Heart left ventricle (tissue), 16 donors: ENCODE results near the gene ACSBG1. TPM values are rescaled to one million over a fixed set of nuclear protein-coding genes. Genes with fewer than 3 reads are reported as not detected.
A peak's percentile ranks its signal among the peaks of the same experiment; 100 is the strongest.

Experiments used
- ATAC-seq, 4 donors: fragments of 200-7000 bp; cut with Tn5 transposase; one replicate each; pipeline ENCODE4 v1.9.1; 2020 to 2022; ENCODE audit warnings: moderate library complexity in 4 of 4, mild to moderate bottlenecking in 3 of 4, moderate number of reproducible peaks in 1 of 4
- DNase-seq, 5 donors: peaks; one replicate each; pipeline ENCODE4 v3.0.0-alpha.2; 2020
- H3K27ac ChIP-seq, 12 donors: fragments of 200-600 bp; sonication (generic) in 4 of 12; one replicate each; pipeline versions ENCODE4 v1.5.0 to v1.8.0; 2016 to 2022; ENCODE audit warnings: mild to moderate bottlenecking in 2 of 12
- H3K27me3 ChIP-seq, 9 donors: fragments of 200-600 bp; sonication (generic) in 2 of 9; one replicate each; pipeline versions ENCODE4 v1.5.1 to v1.8.0; 2016 to 2022; ENCODE audit warnings: mild to moderate bottlenecking in 3 of 9
- H3K36me3 ChIP-seq, 9 donors: fragments of 200-600 bp; sonication (generic) in 2 of 9; one replicate each; pipeline versions ENCODE4 v1.5.0 to v1.8.0; 2018 to 2022; ENCODE audit warnings: mild to moderate bottlenecking in 2 of 9
- H3K4me1 ChIP-seq, 12 donors: fragments of 200-600 bp; sonication (generic) in 4 of 12; one replicate each; pipeline versions ENCODE4 v1.5.0 to v1.8.0; 2016 to 2022; ENCODE audit warnings: mild to moderate bottlenecking in 3 of 12
- H3K4me3 ChIP-seq, 12 donors: fragments of 200-600 bp; sonication (generic) in 4 of 12; one replicate each; pipeline versions ENCODE4 v1.5.0 to v1.8.0; 2017 to 2022; ENCODE audit warnings: mild to moderate bottlenecking in 9 of 12, moderate library complexity in 4 of 12
- H3K9me3 ChIP-seq, 12 donors: fragments of 200-600 bp; sonication (generic) in 4 of 12; one replicate each; pipeline versions ENCODE4 v1.5.0 to v1.8.0; 2016 to 2022; ENCODE audit warnings: mild to moderate bottlenecking in 1 of 12
- CTCF ChIP-seq, 12 donors: fragments of 200-600 bp; sonication (generic) in 4 of 12; IDR thresholded peaks; one replicate each; pipeline versions ENCODE4 v1.5.0 to v1.8.0; 2018 to 2022; ENCODE audit warnings: antibody characterized with exemption in 12 of 12, mild to moderate bottlenecking in 5 of 12
- POLR2A ChIP-seq, 2 donors: fragments of 450-650 bp; IDR thresholded peaks; one replicate each; pipeline ENCODE4 v1.6.1; 2017; ENCODE audit warnings: antibody characterized with exemption in 2 of 2, mild to moderate bottlenecking in 2 of 2, moderate library complexity in 2 of 2
- WGBS, 4 donors: extraction: QIAGEN DNeasy Blood & Tissue Kit in 2 of 4; methylation state at CpG; one replicate each; pipeline versions ENCODE4 v1.1.5 to v1.1.7; 2013 to 2018; 5-methylcytosine and 5-hydroxymethylcytosine counted together
- intact Hi-C, 10 donors: fragments of 100-400 bp; cut with DNase I; formaldehyde crosslinking; loops; one replicate each; pipeline versions ENCODE4 v1.11.1 to v1.14.2; 2022
- polyA plus RNA-seq, 2 donors: library from polyadenylated mRNA; stranded (reverse); fragments of 200-250 nt; gene quantifications; one replicate each; pipeline ENCODE4 v1.2.3, GENCODE V29; 2013
- total RNA-seq, 9 donors: library from RNA; depleted of rRNA in 2 of 9; stranded (reverse); fragments of >200 nt in 2 of 9; fragmentation: NEBNext Ultra II Directional in 3 of 9; extraction: Animal tissue kit (Norgen Biotek cat#: 25700) in 3 of 9; gene quantifications; one replicate each; pipeline versions ENCODE4 v1.1.0 to v1.2.4, GENCODE V29; 2016 to 2023
- donor health status: ischemic (EF 13 %, LVEDD 7.1; RV severe dilation, severe dysfunction).
- donor health status: healthy with polysubstance abuse.
- donor health status: DM: no; HTN: yes; CAD: no.
- donor health status: DM: no; HTN: no; CAD: no.
- donor health status: ischemic (EF 25% LVEDD 6.9; RV normal size, moderate dysfunction).
- donor health status: ischemic (EF 25% LVEDD 5.7; RV mildly dilated, moderate dysfunction).
- donor health status: healthy.
- donor health status: DM: yes; HTN: yes; CAD: no.
- donor health status: ischemic (EF 35%, LVEDD 5.7; RV mildly dilated, moderate dysfunction).
- donor health status: nonischemic (EF 11% LVEDD 7.7; RV severe dilation, severe dysfunction).
- donor health status: DM: yes; HTN: yes; CAD: no.
- donor health status: PGD.
- donor health status: ischemic (EF 29% LVEDD 5.4; RV normal size, mild dysfunction).
- donor health status: nonischemic (EF 23%, LVEDD 6.1; RV moderate dilation, normal function).

ACSBG1 gene
- total and polyA plus RNA-seq, 11 donors, result 0.05 to 1.2 (median 0.16) TPM; not detected in 5

- Histone ChIP-seq H3K4me1 (peaks cover 0 to 6% (median 0%) of the 10 kb centered on the region in 12 donors), H3K27ac (no peak overlapping the region), H3K36me3 (no peaks in the 10 kb centered on the region), H3K27me3 (no peaks in the 10 kb centered on the region), H3K9me3 (no peaks in the 10 kb centered on the region), H3K4me3 (no peak overlapping the region)
- TF ChIP-seq CTCF (IDR thresholded peaks at IDR 0.05) (no peak), POLR2A (IDR thresholded peaks at IDR 0.05) (no peak)
- 82 to 91% (median 87%) methylated on average over 6 of the region's 6 CpGs for WGBS, 4 donors
- intact Hi-C loops, result loop anchor here in 3 of 10 donors (5.0 kb wide), 3 partner anchors 39 to 274 kb away; no protein-coding TSS in a partner anchor
- DNase-seq (no peak), ATAC-seq (no peak)
These were observed 2.1 kb upstream of the ACSBG1 start for GRCh38 chr15:78236491-78236890.

GRCh38 chr15:78233496-78233895 is 869 bp downstream of the ACSBG1 start:
- no peaks in the 10 kb centered on the region for H3K36me3 ChIP-seq
- ATAC-seq (no peak), DNase-seq (no peak)
- WGBS, 4 donors, result 73 to 78% (median 76%) methylated on average over 11 of the region's 11 CpGs
- no peak overlapping the region for H3K27ac ChIP-seq
- no peaks in the 10 kb centered on the region for H3K27me3 ChIP-seq
- no peaks in the 10 kb centered on the region for H3K4me1 ChIP-seq
- TF ChIP-seq POLR2A (IDR thresholded peaks at IDR 0.05), result no peak
- TF ChIP-seq CTCF (IDR thresholded peaks at IDR 0.05), result no peak
- H3K4me3 ChIP-seq, result no peak overlapping the region
- intact Hi-C loops, result loop anchor here in 2 of 10 donors (5.0 kb wide), 2 partner anchors 36 to 41 kb away; no protein-coding TSS in a partner anchor
- no peaks in the 10 kb centered on the region for H3K9me3 ChIP-seq

- Histone ChIP-seq H3K36me3 (no peaks in the 10 kb centered on the region), H3K4me1 (no peaks in the 10 kb centered on the region), H3K27me3 (no peaks in the 10 kb centered on the region), H3K9me3 (no peaks in the 10 kb centered on the region), H3K27ac (no peak overlapping the region), H3K4me3 (no peak overlapping the region)
- ATAC-seq (no peak), DNase-seq (no peak)
- WGBS, 4 donors, result 76 to 90% (median 84%) methylated on average over 5 of the region's 5 CpGs
- TF ChIP-seq CTCF (IDR thresholded peaks at IDR 0.05) (no peak), POLR2A (IDR thresholded peaks at IDR 0.05) (no peak)
- intact Hi-C loops, result loop anchor here in 2 of 10 donors (5.0 kb wide), 2 partner anchors 36 to 41 kb away; no protein-coding TSS in a partner anchor
These were observed 1.4 kb downstream of the ACSBG1 start for GRCh38 chr15:78232951-78233350.

- H3K4me3 ChIP-seq, result no peak overlapping the region
- peak in 2 of 4 donors; percentile 8 to 47 for ATAC-seq
- 79 to 89% (median 85%) methylated on average over 15 to 17 of the region's 17 CpGs for WGBS, 4 donors
- no peaks in the 10 kb centered on the region for H3K4me1 ChIP-seq
- no peak for DNase-seq
- no peak for TF ChIP-seq POLR2A (IDR thresholded peaks at IDR 0.05)
- no peak for TF ChIP-seq CTCF (IDR thresholded peaks at IDR 0.05)
- H3K27ac ChIP-seq, result no peak overlapping the region
- no peaks in the 10 kb centered on the region for H3K36me3 ChIP-seq
- no peaks in the 10 kb centered on the region for H3K27me3 ChIP-seq
- intact Hi-C loops, result loop anchor here in 2 of 10 donors (5.0 kb wide), 2 partner anchors 32 to 37 kb away; no protein-coding TSS in a partner anchor
- H3K9me3 ChIP-seq, result peaks cover 0 to 14% (median 3%) of the 10 kb centered on the region in 12 donors
These were observed 4.6 kb downstream of the ACSBG1 start for GRCh38 chr15:78229431-78230406.
